Raji (cell line): ENCODE results near the gene HLA-F.

Source experiments
- POLR2A ChIP-seq: IDR thresholded peaks from 2 replicates; pipeline ENCODE4 v1.6.1; 2011; ENCODE audit warnings: low read depth, low read length, control low read depth; ENCODE audit not compliant: insufficient read depth

The HLA-F gene

DNA sequence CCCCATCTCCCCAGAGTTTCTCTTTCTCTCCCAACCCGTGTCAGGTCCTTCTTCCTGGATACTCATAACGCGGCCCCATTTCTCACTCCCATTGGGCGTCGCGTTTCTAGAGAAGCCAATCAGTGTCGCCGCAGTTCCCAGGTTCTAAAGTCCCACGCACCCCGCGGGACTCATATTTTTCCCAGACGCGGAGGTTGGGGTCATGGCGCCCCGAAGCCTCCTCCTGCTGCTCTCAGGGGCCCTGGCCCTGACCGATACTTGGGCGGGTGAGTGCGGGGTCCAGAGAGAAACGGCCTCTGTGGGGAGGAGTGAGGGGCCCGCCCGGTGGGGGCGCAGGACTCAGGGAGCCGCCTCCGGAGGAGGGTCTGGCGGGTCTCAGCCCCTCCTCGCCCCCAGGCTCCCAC lies at the start of gene HLA-F:
HLA-F (plus strand) TSS at position 173 of the 404 bp plus-strand sequence; CDS start at position 203, 30 bp downstream.
- TF ChIP-seq POLR2A, result peak; percentile 47

DNA sequence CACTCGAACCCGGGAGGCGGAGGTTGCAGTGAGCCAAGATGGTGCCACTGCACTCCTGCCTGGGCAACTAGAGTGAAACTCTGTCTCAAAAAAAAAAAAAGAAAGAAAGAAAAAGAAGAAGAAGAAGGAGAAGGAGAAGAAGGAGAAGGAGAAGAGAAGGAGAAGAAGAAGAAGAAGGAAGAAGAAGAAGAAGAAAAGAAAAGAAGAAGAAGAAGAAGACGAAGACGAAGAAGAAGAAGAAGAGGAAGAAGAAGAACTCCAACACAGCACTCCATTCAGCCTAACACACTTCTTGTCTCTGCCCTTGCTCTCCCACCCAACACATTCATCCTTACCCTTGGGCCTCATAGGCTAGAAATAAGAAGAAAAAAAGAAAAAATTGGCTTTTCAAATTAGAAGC lies 49.2 kb upstream of the HLA-F start:
- TF ChIP-seq POLR2A, result no peak

DNA sequence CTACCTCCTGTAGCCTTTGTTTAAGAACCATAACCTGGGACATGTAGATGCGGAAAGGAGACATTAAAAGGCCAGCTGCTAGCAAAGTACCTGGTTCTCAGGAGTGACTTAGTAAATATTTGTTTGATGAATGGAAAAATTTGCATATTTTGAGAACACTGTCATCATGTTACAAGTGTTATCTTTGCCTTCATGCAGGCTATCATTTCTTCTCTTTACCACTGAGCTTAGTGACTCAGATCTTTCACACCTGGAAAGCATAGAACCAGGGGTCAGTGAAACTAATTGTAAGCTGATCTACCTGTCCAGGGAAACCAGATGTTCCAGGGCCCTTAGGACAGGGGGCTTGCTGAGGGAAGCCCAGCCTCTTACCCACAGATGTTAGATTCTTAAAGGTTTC lies 47.7 kb upstream of the HLA-F start:
- no peak for TF ChIP-seq POLR2A

DNA sequence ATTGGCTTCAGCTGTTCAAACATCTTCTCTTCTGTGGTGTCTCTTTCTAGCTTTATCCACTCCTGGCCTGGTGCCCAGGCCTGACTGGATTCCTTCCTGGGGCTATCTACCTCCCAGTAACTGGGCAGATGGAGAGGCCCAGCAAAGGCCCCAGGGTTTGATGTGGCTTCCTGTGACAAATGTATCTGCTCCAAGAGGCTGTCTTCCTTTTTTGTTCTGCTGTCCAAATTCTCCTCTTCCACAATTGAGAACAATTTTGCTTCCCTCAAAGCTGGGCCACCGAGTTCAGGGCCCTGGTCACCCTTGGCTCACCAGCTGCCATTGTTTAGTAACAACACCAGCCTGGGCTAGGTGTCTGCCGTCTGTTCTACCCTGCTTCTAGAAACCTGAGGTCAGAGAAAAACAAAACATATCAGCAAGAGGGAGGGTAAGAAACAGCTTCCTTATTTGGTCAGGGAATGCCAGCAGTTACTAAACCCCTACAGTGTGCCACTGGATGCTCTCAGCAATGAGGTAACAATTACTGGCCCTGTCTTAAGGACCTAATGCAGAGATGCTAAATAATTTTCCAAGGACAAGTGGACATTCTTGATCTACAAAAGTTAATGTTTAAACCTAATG lies 46.1 kb upstream of the HLA-F start:
- no peak for TF ChIP-seq POLR2A

DNA sequence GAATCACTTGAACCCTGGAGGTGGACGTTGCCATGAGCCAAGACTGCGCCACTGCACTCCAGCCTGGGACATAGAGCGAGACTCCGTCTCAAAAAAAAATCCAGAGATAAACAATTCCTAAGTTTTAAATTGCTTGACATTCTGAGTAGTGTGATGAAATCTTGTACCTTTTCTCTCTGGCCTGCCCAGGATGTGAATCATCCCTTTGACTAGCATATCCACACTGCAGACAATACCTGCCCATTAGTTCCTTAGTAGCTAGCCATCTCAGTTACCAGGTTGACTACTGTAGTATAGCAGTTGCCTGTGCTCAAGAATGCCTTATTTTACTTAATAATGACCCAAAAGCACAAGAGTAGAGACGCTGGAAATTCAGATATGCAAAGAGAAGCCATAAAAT lies 45.1 kb upstream of the HLA-F start:
- TF ChIP-seq POLR2A, result no peak

DNA sequence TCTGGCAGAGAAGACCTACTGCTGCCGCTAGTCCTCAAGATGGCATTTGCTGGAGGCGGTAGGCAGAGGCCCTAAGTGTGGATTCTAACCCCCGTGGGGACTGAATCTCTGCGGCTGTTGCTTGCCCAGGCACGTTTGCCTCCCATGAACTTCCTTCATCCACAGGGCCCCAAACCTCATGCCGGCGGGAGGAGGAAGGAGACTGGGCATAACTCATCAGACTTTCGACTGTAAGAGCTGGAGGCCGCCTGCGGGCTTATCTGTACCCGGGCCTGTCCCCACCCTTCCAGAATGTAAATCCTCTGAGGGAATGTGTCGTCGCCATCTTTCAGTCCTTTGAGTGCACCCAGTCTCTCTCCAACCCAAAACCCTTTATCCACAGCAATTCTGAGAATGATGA lies 43.3 kb upstream of the HLA-F start:
- no peak for TF ChIP-seq POLR2A

DNA sequence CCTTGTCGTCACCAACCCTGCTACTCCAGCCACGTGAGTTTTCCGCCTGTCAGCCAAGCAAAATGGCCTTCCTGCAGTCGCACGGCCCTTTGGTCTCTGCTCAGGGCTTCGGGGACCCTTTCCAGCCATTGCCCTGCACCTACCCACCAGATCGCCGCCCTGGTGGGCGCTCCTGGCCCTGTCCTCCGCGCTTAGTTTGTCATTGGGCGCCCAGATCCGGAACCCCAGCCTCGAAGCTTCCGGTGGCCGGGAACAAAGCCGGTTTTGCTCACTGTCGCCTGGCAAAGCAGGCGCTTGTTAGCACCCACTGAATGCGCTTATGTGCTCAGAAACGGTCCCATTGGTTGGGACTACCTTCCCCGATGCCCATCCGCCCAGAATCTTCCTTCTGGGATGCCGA lies 42.8 kb upstream of the HLA-F start:
- no peak for TF ChIP-seq POLR2A

DNA sequence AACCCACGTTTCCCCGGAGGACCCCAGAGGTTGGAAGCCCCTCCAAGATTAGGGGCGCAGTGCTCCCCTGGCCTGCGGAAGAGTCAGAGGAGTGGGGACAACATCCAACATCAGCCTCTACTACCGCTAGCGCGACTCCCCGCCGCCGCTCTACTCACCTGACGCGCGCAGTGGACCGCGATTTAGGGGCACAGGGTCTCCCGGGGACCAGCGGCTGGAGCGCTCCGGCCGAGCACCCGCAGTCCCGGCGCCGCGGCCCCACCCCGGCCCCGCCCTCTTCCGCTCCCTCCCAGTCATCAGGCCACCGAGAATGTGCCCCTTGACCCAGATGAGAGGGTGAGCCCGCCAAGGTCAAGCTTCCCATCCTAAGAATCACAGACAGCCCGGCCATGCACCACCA lies 42.3 kb upstream of the HLA-F start, which contains the start of gene ZFP57:
ZFP57 (minus strand) TSS at position 249 of the 400 bp plus-strand sequence. CDS start 4,149 bp downstream, outside the sequence.
- no peak for TF ChIP-seq POLR2A

DNA sequence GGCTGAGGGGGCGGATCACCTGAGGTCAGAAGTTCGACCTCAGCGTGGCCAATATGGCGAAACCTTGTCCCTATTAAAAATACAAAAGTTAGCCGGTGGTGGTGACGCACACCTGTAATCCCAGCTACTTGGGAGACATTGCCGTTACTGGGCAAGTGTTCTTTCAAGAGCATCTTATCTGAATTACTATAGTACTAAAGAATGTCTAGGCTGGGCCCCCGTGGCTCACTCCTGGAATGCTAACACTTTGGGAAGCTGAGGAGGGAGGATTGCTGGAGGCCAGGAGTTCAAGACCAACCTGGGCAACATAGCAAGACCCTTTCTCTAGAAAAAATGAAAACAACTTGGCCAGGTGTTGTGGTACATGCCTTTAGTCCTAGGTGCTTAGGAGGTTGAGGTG lies 41.4 kb upstream of the HLA-F start:
- no peak for TF ChIP-seq POLR2A

DNA sequence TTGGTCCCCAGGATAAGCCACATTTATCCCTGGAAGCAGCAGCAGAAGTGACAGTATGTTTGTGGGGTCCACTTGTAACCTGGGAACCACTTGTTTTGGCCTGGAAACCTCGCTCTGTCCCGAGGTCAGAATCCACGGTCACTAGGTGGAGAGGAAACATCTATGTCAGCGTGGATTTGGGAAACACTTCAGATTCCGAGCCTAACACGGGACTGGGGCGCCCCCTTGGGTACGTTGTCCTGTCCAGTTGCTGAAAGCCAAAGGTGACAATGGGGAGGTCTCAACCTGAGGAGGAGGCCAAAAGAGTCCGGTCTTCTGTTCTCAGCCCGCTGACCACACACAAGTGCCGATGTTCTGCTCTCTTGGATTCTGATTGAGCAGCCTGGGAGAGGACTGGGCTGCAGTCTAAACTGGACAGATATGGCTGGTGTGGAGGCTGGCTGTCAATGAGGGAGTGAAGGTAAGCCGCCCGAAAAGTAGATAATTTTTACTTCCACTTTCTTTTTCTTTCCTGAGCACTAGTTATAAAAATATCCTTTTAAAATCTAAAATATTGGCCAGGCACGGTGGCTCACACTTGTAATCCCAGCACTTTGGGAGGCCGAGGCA lies 37.4 kb upstream of the HLA-F start:
- no peak for TF ChIP-seq POLR2A

DNA sequence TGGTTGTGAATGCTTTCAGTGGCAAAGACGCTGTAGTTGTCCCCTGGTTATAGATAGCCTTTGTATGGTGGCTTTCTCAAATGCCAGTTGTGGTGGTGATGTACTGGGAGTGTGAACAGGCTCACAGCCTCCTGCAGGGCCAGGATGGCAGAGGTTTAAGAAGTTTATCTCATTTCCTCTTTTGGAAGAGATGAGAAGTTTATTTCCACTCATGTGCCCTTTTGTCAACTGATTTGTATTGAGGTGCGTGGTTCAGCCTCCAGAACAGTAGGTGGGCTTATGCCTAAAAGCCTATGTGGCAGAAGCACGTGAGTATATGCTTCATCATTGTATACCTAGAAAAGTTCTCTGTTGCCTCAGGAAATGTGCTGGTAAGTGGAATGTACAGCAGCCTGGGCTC lies 28.6 kb upstream of the HLA-F start:
- TF ChIP-seq POLR2A, result no peak

DNA sequence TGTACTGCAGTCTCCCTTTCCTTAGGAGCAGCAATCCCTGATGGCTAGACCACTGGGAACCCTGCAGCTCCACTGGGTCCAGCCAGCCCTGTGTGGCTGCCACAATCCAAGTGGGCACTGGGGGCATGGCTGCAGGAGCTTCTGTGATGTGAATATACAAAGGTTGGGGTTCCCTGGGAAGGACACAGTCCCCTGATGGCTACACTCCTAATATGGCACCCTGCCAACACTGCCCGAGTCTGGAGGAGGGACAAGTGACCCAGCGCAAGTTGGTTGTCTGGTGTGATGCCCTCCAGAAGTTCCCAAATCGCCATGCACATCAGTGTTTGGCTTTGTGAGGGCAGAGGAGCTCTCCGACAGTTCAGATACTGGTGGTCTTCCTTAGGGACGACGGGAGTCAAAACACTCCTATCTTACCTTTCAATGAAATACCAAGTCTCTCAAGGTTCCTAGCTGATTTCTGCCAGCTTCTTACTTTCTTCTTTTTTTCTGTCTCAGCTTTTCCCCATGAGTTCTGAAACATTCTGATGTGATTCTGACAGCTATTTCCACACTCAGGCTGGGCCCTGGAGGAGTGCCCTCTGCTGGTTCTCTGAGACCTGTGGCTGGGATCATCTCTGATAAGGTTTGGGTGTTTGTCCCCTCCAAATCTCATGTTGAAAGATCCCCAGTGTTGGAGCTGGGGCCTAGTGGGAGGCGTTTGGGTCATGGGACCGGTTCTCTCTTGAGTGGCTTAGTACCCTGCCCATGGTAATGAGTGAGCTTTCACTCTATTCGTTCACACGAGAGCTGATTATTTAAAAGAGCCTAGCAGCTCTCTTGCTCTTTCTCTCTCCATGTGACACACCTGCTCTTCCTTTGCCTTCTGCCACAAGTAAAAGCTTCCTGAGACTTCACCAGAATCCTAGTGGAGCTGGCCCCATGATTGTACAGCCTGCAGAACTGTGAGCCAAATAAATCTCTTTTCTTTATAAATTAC lies 26.8 kb upstream of the HLA-F start:
- no peak for TF ChIP-seq POLR2A

DNA sequence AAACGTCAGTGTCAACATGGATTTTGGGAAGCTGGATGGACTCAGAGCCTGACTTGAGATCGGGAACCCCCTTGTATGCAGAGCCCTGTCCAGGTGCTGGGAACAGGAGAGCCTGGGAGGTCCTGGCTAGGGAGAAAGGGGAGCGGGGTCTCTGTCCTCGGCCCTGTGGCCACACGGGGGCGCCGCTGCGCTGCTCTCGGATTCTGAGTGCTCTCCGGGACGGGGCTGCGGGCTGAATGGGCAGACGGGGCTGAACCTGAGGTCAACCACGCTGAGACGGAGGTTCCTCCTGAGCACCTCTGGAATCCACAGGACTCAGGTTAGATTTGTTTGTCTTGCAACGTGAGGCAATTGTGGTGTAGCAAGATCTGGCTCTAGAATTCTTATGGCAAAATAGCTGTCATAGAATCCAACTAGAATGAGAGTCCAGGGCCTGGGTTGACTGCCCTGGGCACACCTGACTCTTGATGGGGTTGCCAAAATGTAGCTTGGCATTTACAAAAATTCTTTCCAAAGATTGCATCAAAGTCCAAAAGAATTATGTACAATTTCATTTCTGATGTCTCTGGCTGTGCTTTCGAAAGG lies 20.6 kb upstream of the HLA-F start:
- TF ChIP-seq POLR2A, result no peak

DNA sequence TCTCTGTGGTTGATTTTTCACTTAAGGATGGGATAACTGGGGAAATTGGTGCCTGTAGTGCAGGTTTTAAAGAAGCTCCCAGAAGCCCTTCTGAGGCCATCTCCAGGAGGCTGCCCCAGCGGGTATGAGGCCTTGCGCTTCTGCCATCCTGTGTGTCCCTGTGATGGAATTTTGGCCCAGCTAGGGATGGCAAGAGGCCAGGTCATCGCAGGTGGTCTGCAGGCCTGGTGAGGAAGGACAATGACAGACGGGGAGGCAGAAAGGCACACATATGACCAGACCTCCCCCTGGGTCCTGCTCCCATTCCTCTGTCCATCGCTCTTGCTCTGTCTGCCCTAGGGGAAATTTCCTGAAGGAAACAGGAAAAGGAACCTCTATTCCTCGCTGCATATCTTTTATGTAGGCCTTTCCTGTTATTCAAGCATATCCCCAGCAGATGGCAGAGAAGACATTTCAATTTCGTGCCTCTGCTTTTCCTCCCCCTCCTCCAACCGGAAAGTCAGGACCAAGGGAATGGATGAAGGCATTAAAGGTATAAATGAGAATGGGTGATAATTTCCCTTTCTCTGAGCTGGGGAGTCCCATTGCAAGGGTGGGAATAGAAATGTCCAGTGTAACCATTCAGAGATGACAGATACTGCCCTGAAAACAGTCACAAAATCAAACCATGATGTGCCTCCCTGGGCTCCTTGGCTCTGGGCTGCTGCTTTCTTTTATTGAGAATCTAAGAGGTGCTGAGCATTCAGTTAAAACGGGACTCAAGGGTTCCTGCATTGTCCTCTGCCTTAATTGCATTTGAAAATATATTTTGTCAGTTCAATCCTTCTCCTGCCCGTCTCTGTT lies 17.6 kb upstream of the HLA-F start:
- TF ChIP-seq POLR2A, result no peak
